ENCODE results near the gene GDF9.
"Not testable (repeated sequence)": the region's sequence is repeated elsewhere in the genome, so short reads cannot be mapped to it uniquely, and the experiment has no call there.

Gene GDF9

GRCh38 chr5:132867046-132867451 lies 780 bp upstream of the GDF9 start:
- peak overlapping the region; percentile 95 for H3K4me3 ChIP-seq (ENCODE audit: low read depth, low read length)
- no peak for TF ChIP-seq CTCF (IDR thresholded peaks at IDR 0.05; ENCODE audit: control insufficient read depth, extremely low read depth, insufficient read depth)
- no peak for DNase-seq (ENCODE audit: low read depth)

DNA sequence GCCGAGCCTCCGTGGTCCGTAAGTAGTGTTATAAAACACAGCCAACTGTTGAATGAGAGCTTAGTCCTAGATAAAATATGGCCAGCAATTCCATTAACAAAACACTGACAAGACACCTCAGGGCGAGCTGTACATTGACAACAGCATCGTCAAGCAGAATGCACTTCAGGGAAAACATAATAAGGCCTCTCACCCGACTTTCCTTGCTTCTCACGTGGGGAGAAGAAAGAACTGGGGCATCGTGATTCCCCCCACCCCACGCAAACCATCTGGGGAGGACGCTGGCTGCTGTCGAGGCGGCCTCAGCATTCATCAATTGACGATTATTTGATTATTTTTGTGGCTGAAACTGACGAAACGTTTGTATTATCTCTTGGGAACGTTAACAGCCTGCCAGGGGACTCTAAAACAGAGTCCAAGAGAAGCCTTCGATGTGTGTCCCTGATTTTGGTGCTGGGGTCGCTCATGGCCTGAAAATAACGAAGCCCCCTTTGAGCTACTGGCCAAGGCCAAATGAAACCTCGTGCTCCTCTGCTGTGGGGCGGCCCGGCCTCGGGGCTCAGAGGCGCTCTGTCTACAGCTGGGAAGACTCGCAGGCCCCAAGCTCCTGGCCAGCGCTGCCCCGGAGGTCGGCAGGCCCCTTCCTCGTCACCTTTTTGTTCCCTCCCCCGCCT lies 464 bp downstream of the GDF9 start:
- DNase-seq (ENCODE audit: low read depth): no peak
- TF ChIP-seq CTCF (IDR thresholded peaks at IDR 0.05; ENCODE audit: control insufficient read depth, extremely low read depth, insufficient read depth): no peak
- H3K4me3 ChIP-seq (ENCODE audit: low read depth, low read length): peak overlapping the region; percentile 95

- no peak for TF ChIP-seq CTCF (IDR thresholded peaks at IDR 0.05; ENCODE audit: control insufficient read depth, extremely low read depth, insufficient read depth)
- H3K4me3 ChIP-seq (ENCODE audit: low read depth, low read length): no peak overlapping the region
- DNase-seq (ENCODE audit: low read depth): no peak
These were observed 5.5 kb downstream of the GDF9 start for GRCh38 chr5:132860742-132861141.

DNA sequence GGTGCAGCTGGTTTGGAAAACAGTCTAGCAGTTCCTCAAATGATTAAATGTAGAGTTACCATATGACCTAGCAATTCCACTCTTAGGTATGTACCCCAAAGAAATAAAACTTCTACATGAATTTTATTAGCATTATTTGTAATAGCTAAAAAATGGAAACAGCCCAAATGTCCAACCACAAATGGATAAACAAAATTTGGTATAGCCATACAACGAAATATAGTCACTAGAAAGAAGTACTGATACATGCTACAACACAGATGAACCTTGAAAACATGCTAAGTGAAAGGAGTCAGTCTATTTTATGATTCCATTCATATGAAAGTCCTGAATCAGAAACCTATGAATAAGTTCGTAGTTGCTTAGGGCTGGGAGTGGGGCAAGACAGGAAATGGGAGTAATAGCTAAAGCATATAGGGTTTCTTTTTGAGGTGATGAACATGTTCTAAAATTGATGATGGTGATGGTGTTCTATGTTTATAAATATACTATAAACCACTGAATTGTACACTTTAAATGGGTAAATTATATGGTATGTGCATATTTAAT lies 6.3 kb downstream of the GDF9 start:
- no peak for TF ChIP-seq CTCF (IDR thresholded peaks at IDR 0.05; ENCODE audit: control insufficient read depth, extremely low read depth, insufficient read depth)
- no peak for DNase-seq (ENCODE audit: low read depth)

GRCh38 chr5:132856011-132856410 lies 10.3 kb downstream of the GDF9 start:
- no peak overlapping the region for H3K4me3 ChIP-seq (ENCODE audit: low read depth, low read length)
- no peak for DNase-seq (ENCODE audit: low read depth)
- TF ChIP-seq CTCF (IDR thresholded peaks at IDR 0.05; ENCODE audit: control insufficient read depth, extremely low read depth, insufficient read depth): no peak

More for the DNA sequence above, 6.3 kb downstream of the GDF9 start:
- no peak overlapping the region for H3K4me3 ChIP-seq (ENCODE audit: low read depth, low read length)

GRCh38 chr5:132854992-132855391 lies 11.3 kb downstream of the GDF9 start:
- DNase-seq (ENCODE audit: low read depth); H3K4me3 ChIP-seq (ENCODE audit: low read depth, low read length): not testable (repeated sequence)

DNA sequence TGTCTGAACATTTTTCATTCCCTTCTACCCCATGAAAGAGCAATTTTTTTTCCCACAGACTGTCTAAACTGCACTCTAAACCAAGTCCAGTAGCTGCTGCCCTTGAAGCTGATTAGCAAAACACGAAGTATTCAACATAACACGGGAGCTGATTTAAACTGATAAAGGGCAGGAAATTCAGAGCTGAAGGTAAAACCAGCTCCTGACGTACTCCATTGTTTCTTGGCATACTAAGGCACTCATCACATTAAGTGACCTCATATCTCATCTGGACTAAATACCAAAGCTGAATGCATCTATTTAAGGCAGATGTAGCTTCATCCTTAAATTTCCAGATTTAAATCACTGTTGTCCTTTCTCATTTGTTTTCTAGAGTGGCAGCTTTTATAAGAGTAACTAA lies 12.0 kb downstream of the GDF9 start:
- H3K4me3 ChIP-seq (ENCODE audit: low read depth, low read length): no peak overlapping the region
- DNase-seq (ENCODE audit: low read depth): no peak
- no peak for TF ChIP-seq CTCF (IDR thresholded peaks at IDR 0.05; ENCODE audit: control insufficient read depth, extremely low read depth, insufficient read depth)

Measured in LNCaP clone FGC (cell line).